GM18858 (cell line): ENCODE measurements around the gene LYRM4.

ENCODE experiments used
- ATAC-seq: cut with Tn5 transposase; IDR thresholded peaks from one replicate; pipeline ENCODE4 v1.9.1; 2021; ENCODE audit not compliant: unreplicated experiment

LYRM4 gene

GRCh38 chr6:5178806-5179205, 81.9 kb downstream of the LYRM4 start:
- ATAC-seq = no peak

- no peak for ATAC-seq
Measured at GRCh38 chr6:5175635-5176034, 85.1 kb downstream of the LYRM4 start.

DNA sequence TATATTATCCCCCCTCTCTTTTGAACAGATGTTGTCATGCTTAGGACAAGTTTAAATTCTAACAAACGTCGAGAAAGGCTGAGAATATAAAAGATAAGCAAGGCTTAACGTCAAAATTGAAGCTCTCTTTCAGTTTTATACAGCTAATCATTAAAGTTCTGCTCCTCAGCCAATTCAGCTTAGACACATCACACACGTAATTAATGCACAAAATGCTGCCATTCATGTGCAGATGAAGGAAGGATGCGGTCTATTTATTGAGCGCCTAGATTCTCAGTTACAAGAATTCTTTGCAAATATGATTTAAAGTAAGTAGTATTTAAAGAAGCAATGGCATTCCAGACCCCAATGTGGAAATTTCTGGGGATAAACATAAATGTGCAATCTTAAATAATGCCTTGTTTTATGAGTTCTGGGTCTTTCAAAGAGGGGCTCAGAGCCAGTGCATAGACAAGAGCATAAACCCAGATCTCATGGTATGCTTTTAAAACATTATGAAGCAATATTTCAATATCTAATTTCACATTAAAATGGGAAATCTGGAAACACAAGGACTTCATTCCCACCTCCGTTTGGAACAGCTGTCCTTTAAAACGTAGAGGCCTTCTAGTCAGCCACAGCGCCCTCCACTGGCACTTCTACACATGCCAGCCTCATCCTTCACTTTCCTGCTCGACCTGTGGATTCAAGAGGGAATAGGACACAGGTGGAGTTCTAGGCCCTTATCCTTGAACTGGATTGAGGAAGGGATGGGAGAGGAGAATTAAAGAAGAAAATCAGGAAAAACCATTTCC, 85.8 kb downstream of the LYRM4 start:
- ATAC-seq = no peak

DNA sequence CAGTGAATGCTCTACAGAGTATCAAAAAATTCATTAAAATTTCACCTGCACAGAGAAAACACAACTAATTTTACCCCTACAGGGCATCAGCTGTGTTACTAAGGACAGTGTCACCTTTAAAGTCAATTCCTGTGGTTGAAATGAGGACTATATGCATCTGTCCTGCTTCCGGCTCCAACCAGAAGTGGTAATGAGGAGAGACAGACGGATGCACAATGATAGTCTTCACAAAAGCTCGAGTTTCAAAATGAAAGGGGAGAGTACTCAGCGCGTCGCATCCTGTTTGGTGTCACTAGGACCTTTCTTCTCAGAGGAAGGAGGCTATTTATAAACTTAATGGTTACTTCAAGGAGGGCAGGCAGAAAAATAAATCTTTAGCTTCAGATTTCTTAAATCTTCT, 86.5 kb downstream of the LYRM4 start:
- peak; percentile 95 for ATAC-seq

DNA sequence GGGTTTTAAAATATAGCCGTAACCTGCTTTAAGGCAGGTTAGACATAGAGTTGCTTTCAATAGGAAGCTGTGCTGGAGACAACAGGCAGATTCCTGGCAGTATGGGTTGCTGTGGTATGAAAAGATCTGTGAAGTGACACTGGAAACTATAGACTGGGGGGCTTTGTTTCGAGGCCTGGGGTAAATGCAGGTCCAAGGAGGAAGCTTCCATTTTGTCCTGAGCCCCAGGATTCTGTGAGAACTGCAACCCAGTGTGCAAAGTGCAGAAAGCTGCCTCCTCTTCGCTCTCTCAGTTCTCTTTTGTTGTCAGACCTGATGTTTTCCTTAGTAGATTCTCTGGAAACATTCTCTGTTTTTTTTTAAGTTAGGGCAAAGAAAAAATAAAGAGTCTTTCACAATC, 86.9 kb downstream of the LYRM4 start:
- ATAC-seq = peak; percentile 10

GRCh38 chr6:5172897-5173474, 87.8 kb downstream of the LYRM4 start:
- no peak for ATAC-seq

GRCh38 chr6:5172041-5172653, 88.6 kb downstream of the LYRM4 start:
- no peak for ATAC-seq

- ATAC-seq = no peak
Measured at GRCh38 chr6:5167501-5167900, 93.2 kb downstream of the LYRM4 start.

GRCh38 chr6:5164092-5164491, 96.7 kb downstream of the LYRM4 start:
- ATAC-seq = no peak

DNA sequence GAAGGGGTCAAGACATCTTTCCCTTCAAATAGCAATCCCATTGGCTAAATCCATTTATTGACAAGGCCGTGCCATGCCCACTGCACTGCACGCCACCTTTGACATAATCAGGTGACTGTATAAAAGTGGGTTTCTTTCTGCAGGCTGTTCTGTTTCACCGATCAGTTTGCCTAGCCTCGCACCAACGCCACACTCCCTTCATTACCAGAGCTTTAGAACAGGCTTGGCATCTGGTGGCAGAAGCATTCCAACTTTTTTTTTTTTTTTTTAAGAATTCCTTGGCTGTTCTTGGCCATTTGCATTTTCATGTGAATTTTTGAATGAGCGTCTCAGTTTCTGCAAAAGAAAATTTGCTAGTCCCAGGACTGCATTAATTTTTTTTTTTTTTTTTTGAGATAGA, 97.5 kb downstream of the LYRM4 start:
- no peak for ATAC-seq

DNA sequence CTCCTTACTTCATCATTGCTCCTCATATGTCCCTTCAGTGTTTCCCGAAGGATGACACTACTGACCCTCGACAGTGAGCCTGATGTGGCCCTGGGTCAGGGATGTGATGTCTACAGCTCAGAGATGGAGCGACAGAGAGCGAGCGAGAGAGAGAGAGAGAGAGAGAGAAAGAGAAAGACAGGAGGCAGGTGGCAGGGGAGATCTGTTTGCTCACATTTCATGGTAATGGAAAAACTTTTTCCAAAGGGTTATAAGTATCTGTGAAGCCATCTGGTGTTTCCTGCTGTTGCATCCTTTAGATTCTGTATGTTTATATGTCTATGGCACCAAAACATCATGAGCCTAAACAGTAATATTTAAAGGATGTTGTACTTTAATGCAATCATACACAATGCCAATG, 98.4 kb downstream of the LYRM4 start:
- ATAC-seq = no peak

GRCh38 chr6:5160206-5160605, 100.5 kb downstream of the LYRM4 start:
- no peak for ATAC-seq

DNA sequence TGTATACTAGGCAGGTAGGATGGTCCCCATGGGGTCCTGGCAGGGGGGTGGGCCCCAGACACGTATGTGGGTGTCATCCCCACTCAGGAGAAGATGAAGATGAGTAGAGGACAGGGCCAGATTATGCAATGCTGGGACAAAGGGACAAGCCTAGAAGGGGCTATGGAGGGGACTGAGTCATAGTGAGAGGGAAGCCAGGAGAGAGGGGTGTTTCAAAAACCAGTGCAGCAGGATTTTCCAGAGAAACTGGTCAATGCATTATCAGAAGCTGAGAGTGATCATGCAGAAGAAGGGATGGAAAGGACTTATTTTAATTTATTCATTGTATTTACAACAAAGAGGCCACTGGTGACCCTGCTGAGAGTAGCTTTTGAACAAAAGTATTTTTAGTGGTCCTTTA, 101.6 kb downstream of the LYRM4 start:
- no peak for ATAC-seq

DNA sequence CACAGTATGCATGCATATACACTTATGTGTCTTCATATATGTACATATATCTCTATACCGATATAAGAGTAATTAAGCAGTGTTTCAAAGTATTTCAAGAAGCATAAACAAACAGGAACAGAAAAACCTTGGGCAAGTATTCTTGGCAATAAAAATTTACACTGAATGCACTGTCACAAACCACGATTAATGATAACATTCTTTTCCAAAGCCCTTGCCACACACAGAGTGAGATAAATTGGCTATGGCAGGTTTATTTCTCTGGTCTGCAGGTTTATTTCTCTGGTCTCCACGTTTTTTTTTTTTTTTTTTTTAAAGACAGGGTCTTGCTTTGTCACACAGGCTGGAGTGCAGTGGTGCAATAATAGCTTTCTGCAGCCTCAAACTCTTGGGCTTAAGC, 102.6 kb downstream of the LYRM4 start:
- ATAC-seq = no peak

- ATAC-seq = no peak
Measured at GRCh38 chr6:5157621-5158138, 103.1 kb downstream of the LYRM4 start.

GRCh38 chr6:5156627-5157026, 104.1 kb downstream of the LYRM4 start:
- no peak for ATAC-seq

- ATAC-seq = no peak
Measured at GRCh38 chr6:5155906-5156305, 104.8 kb downstream of the LYRM4 start.

DNA sequence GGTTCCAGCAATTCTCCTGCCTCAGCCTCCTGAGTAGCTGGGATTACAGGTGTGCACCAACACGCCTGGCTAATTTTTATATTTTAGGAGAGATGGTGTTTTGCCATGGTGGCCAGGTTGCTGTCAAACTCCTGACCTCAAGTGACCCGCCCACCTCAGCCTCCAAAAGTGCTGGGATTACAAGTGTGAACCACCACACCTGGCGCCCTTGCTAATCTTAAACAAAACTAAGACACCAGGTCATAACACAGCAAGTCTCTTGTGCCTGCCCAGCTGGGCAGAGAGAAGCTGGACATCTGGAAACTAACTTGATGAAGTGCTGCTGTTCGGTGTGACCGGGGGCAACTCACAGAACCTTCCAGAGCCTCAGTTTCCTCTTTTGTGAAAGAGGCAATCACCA, 107.6 kb downstream of the LYRM4 start:
- ATAC-seq = no peak

DNA sequence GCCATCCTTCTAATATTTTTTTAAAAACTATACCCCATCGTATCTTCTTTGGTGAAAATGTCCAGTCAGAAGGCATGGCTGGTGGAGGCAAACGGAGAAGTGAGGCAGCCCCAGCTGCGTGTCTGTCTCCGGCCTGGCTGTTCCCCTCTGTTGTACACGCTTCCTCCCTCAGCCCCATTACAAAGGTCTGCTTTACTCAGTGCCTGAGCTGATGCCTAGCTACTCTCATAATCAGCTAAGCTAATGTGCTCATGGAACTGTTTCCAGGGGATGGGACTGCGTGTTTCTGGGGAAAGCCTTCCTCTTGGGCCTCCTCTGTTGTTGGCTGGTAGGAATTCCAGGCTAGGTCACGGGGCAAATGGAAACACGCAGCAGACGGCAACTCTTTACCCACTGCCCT, 108.3 kb downstream of the LYRM4 start:
- no peak for ATAC-seq

- no peak for ATAC-seq
Measured at GRCh38 chr6:5151955-5152401, 108.8 kb downstream of the LYRM4 start.

DNA sequence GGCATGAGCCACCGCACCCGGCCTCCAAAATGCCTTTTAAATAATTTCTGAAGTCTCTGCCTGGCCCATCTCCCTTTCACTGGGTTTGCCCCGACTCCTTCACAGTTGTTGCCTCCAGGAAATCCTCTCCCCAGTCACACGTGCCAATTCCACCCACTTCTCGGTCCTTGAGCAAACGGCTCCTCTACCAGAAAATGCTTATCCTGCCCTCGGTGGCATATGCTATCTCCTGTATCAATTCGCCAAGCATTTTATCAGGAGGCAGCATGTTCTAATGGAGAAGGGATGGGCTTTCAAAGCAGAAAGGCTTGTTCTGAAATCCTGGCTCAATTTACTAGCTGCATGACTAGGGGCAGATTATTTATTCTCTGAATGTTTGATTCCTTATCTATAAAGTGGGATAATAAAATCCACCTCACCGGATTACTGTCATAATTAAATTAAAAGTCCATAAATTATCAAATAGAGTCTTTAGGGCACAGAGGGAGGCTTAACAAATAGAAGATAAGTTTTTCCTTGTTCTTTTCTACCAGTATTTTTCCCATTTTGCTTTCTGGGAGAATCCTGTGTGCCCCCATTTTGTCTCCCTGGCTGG, 109.3 kb downstream of the LYRM4 start:
- ATAC-seq = no peak
